ENCODE results near the gene OLFM1.

- TF ChIP-seq TAF1 (conservative IDR thresholded peaks at IDR 0.05) (no peak), YY1 (IDR thresholded peaks at IDR 0.05) (no peak), CTCF (IDR thresholded peaks at IDR 0.05; ENCODE audit: low read depth, low read length, missing input control) (no peak)
These were observed 9.1 kb upstream of the OLFM1 start for GRCh38 chr9:135078361-135078821.

Measured in liver (tissue), 3 donors.